Measurements from ENCODE around the gene EEF2K.

Gene EEF2K

GRCh38 chr16:22330326-22330725 is 124.2 kb downstream of the EEF2K start:
- no peak for TF ChIP-seq CTCF (IDR thresholded peaks at IDR 0.05; ENCODE audit: low read depth, low read length)
- DNase-seq, result no peak
- Histone ChIP-seq H3K9me3 (ENCODE audit: severe bottlenecking) (no peaks in the 10 kb centered on the region), H3K27me3 (ENCODE audit: insufficient read depth, low read depth, severe bottlenecking) (no peaks in the 10 kb centered on the region), H3K36me3 (peaks cover 86% of the 10 kb centered on the region), H3K27ac (no peak overlapping the region), H3K4me3 (ENCODE audit: low read depth, low read length) (no peak overlapping the region)

- H3K4me3 ChIP-seq (ENCODE audit: low read depth, low read length), result no peak overlapping the region
- H3K9me3 ChIP-seq (ENCODE audit: severe bottlenecking), result peaks cover 11% of the 10 kb centered on the region
- H3K27me3 ChIP-seq (ENCODE audit: insufficient read depth, low read depth, severe bottlenecking), result no peaks in the 10 kb centered on the region
- peaks cover 69% of the 10 kb centered on the region for H3K36me3 ChIP-seq
- no peak overlapping the region for H3K27ac ChIP-seq
- DNase-seq, result no peak
- TF ChIP-seq CTCF (IDR thresholded peaks at IDR 0.05; ENCODE audit: low read depth, low read length), result no peak
Observed at GRCh38 chr16:22333457-22333994, 127.4 kb downstream of the EEF2K start.

GRCh38 chr16:22335668-22336246 is 129.7 kb downstream of the EEF2K start:
- no peak for DNase-seq
- no peak for TF ChIP-seq CTCF (IDR thresholded peaks at IDR 0.05; ENCODE audit: low read depth, low read length)
- H3K4me3 ChIP-seq (ENCODE audit: low read depth, low read length), result no peak overlapping the region
- peaks cover 54% of the 10 kb centered on the region for H3K36me3 ChIP-seq
- H3K27me3 ChIP-seq (ENCODE audit: insufficient read depth, low read depth, severe bottlenecking), result no peaks in the 10 kb centered on the region
- H3K27ac ChIP-seq, result no peak overlapping the region
- peaks cover 24% of the 10 kb centered on the region for H3K9me3 ChIP-seq (ENCODE audit: severe bottlenecking)

- H3K4me3 ChIP-seq (ENCODE audit: low read depth, low read length), result no peak overlapping the region
- no peak for TF ChIP-seq CTCF (IDR thresholded peaks at IDR 0.05; ENCODE audit: low read depth, low read length)
- H3K27me3 ChIP-seq (ENCODE audit: insufficient read depth, low read depth, severe bottlenecking), result no peaks in the 10 kb centered on the region
- peaks cover 47% of the 10 kb centered on the region for H3K36me3 ChIP-seq
- no peak overlapping the region for H3K27ac ChIP-seq
- peaks cover 24% of the 10 kb centered on the region for H3K9me3 ChIP-seq (ENCODE audit: severe bottlenecking)
- DNase-seq, result no peak
Observed at GRCh38 chr16:22336581-22336980, 130.5 kb downstream of the EEF2K start.

GRCh38 chr16:22337045-22337444 is 131.0 kb downstream of the EEF2K start:
- no peaks in the 10 kb centered on the region for H3K27me3 ChIP-seq (ENCODE audit: insufficient read depth, low read depth, severe bottlenecking)
- no peak overlapping the region for H3K27ac ChIP-seq
- DNase-seq, result no peak
- TF ChIP-seq CTCF (IDR thresholded peaks at IDR 0.05; ENCODE audit: low read depth, low read length), result no peak
- peaks cover 42% of the 10 kb centered on the region for H3K36me3 ChIP-seq
- H3K9me3 ChIP-seq (ENCODE audit: severe bottlenecking), result peaks cover 24% of the 10 kb centered on the region
- H3K4me3 ChIP-seq (ENCODE audit: low read depth, low read length), result no peak overlapping the region

Measured in WERI-Rb-1 (cell line).